Measurements from ENCODE around the gene SSH2. TPM values are rescaled to one million over a fixed set of nuclear protein-coding genes. Genes with fewer than 3 reads are reported as not detected.
A peak's percentile ranks its signal among the peaks of the same experiment; 100 is the strongest.

The SSH2 gene
- total and polyA plus RNA-seq, 9 of the 15 experiments (the other 6 are each of a cell fraction or from before 2014, with no cell fraction given): 3.9 to 16.1 (median 10.2) TPM

GRCh38 chr17:29617481-29618271 lies 312.4 kb downstream of the SSH2 start (continued):
- TF ChIP-seq RERE (CRISPR knock-in tag; IDR thresholded peaks at IDR 0.05; ENCODE audit: borderline replicate concordance) (no peak), ZNF395 (CRISPR knock-in tag; IDR thresholded peaks at IDR 0.05) (peak; percentile 56; the same call in 1 of the 2 replicates), PRPF4 (IDR thresholded peaks at IDR 0.05; ENCODE audit: insufficient read depth, low read depth, low read length, poor library complexity, severe bottlenecking) (no peak), SOX6 (IDR thresholded peaks at IDR 0.05) (peak; percentile 17; the same call in 1 of the 2 replicates), STAG1 (CRISPR knock-in tag; IDR thresholded peaks at IDR 0.05; ENCODE audit: borderline replicate concordance) (peak; percentile 44; the same call in 1 of the 2 replicates), CREB3L1 (IDR thresholded peaks at IDR 0.05; ENCODE audit: borderline replicate concordance, low read depth) (0 out of 2 replicates have a peak, but pooled peaks have one; percentile 51), SMARCE1 (IDR thresholded peaks at IDR 0.05) (0 out of 2 replicates have a peak, but pooled peaks have one; percentile 10), TEAD1 (CRISPR knock-in tag; IDR thresholded peaks at IDR 0.05) (0 out of 4 replicates have a peak, but pooled peaks of 1 of the 2 experiments have one; percentile 69), NR2C2 (CRISPR knock-in tag; IDR thresholded peaks at IDR 0.05) (peak; percentile 18; the same call in 1 of the 2 replicates), NR2C2 (tag; IDR thresholded peaks at IDR 0.05) (no peak), MAX (CRISPR knock-in tag; IDR thresholded peaks at IDR 0.05) (peak; percentile 89), EWSR1 (IDR thresholded peaks at IDR 0.05; ENCODE audit: borderline replicate concordance, low read depth, partially characterized antibody) (no peak), MLLT1 (IDR thresholded peaks at IDR 0.05) (peak in 1 of 2 experiments; percentile 33; a peak in 1 of 4 replicates), EP400 (IDR thresholded peaks at IDR 0.05) (peak; percentile 66; the same call in 1 of the 2 replicates)
